Measurements from ENCODE around the gene BUB1B.

BUB1B gene

GRCh38 chr15:40183636-40184463 is 23.0 kb downstream of the BUB1B start:
- DNase-seq, result no peak

GRCh38 chr15:40190591-40190990 is 29.7 kb downstream of the BUB1B start:
- DNase-seq, result no peak

GRCh38 chr15:40192942-40193341 is 32.1 kb downstream of the BUB1B start:
- DNase-seq, result no peak

GRCh38 chr15:40197434-40197833 is 36.6 kb downstream of the BUB1B start:
- peak in 1 of 2 donors; percentile 22 for DNase-seq

GRCh38 chr15:40198355-40199085 is 37.7 kb downstream of the BUB1B start:
- DNase-seq, result no peak

- no peak for DNase-seq
These were observed 43.2 kb downstream of the BUB1B start for GRCh38 chr15:40204100-40204499.

- DNase-seq, result peak; percentile 56 to 83
These were observed 56.4 kb downstream of the BUB1B start for GRCh38 chr15:40217166-40217824.

GRCh38 chr15:40219801-40220200 is 58.9 kb downstream of the BUB1B start:
- no peak for DNase-seq

- no peak for DNase-seq
These were observed 61.3 kb downstream of the BUB1B start for GRCh38 chr15:40222131-40222530.

- DNase-seq, result no peak
These were observed 65.9 kb downstream of the BUB1B start for GRCh38 chr15:40226736-40227135.

GRCh38 chr15:40229316-40229715 is 68.4 kb downstream of the BUB1B start:
- no peak for DNase-seq

GRCh38 chr15:40229956-40230355 is 69.1 kb downstream of the BUB1B start:
- no peak for DNase-seq

GRCh38 chr15:40232625-40233070 is 71.8 kb downstream of the BUB1B start:
- DNase-seq, result no peak

- DNase-seq, result no peak
These were observed 73.1 kb downstream of the BUB1B start for GRCh38 chr15:40233727-40234577.

- DNase-seq, result no peak
These were observed 73.9 kb downstream of the BUB1B start for GRCh38 chr15:40234783-40235182.

- DNase-seq, result no peak
These were observed 74.5 kb downstream of the BUB1B start for GRCh38 chr15:40235201-40235885.

GRCh38 chr15:40238532-40239403 is 77.9 kb downstream of the BUB1B start, which contains the start of gene PAK6:
Gene PAK6, plus strand, starts transcription at chr15:40239063. Its CDS starts 25,723 bp downstream, at chr15:40264786.
- peak in 1 of 2 donors; percentile 42 for DNase-seq

GRCh38 chr15:40239404-40239692 is 78.5 kb downstream of the BUB1B start:
- no peak for DNase-seq

GRCh38 chr15:40239693-40240618 is 79.1 kb downstream of the BUB1B start:
- no peak for DNase-seq

Data from CD4-positive, alpha-beta T cell treated with Interleukin-1 beta for 1 hour (primary cell).